Spleen (tissue), 7 donors: Measurements from ENCODE around the gene SLC5A5.

ENCODE experiments used
- CTCF ChIP-seq, 11 experiments: fragments of 200-600 bp in 7 of 11; fragments of 450-650 bp in 4 of 11; sonication (generic) in 4 of 11; IDR thresholded peaks in 8 of 11; conservative IDR thresholded peaks in 3 of 11; 1 replicate in 7 of 11; 2 replicates in 4 of 11; pipeline versions ENCODE4 v1.4.0 to v1.8.0; 2016 to 2021; ENCODE audit warnings: antibody characterized with exemption in 11 of 11, inconsistent platforms in 4 of 11, mild to moderate bottlenecking in 1 of 11
- POLR2A ChIP-seq, 3 donors: fragments of 450-650 bp; IDR thresholded peaks; one replicate each; pipeline ENCODE4 v1.5.1; 2017; ENCODE audit warnings: antibody characterized with exemption in 3 of 3, mild to moderate bottlenecking in 1 of 3
- POLR2AphosphoS5 ChIP-seq, 3 donors: sonication (generic); formaldehyde crosslinking; IDR thresholded peaks; one replicate each; pipeline ENCODE4 v1.5.1; 2017; ENCODE audit warnings: antibody characterized with exemption in 3 of 3
- donor health status: DM: no; HTN: no; CAD: no; lungs with moderate emphysema.
- donor health status: DM: no; HTN: no; CAD: no.
- donor health status: DM: no; HTN: no; CAD: no.

GRCh38 chr19:17836530-17836929, 35.2 kb upstream of the SLC5A5 start:
- TF ChIP-seq POLR2AphosphoS5 (IDR thresholded peaks at IDR 0.05) (no peak), CTCF (IDR thresholded peaks at IDR 0.05 in 8 of 11, conservative IDR thresholded peaks at IDR 0.05 in 3 of 11) (no peak), POLR2A (IDR thresholded peaks at IDR 0.05) (no peak)
